Panc1 (cell line): ENCODE results near the gene LPCAT4. TPM values are rescaled to one million over a fixed set of nuclear protein-coding genes. Genes with fewer than 3 reads are reported as not detected.
"Not testable (repeated sequence)": the region's sequence is repeated elsewhere in the genome, so short reads cannot be mapped to it uniquely, and the experiment has no call there.

Source experiments
- ATAC-seq: fragments of 200-7000 bp; cut with Tn5 transposase; 2 replicates; pipeline ENCODE4 v1.9.1; 2020; ENCODE audit warnings: mild to moderate bottlenecking, moderate library complexity
- BruUV-seq: library from RNA; stranded (reverse); fragments of 400-500 nt; replicated peaks from 2 replicates; lab custom pipeline; 2021; lab: Mats Ljungman, UMichigan
- CTCF ChIA-PET: fragments of 300-600 bp; sonication (Branson Sonifier 250); formaldehyde crosslinking; loops from one replicate; lab custom pipeline; 2022; ENCODE audit warnings: antibody characterized with exemption; lab: Charles Lee
- POLR2A ChIA-PET: fragments of 300-600 bp; sonication (Branson Sonifier 250); formaldehyde crosslinking; loops from one replicate; lab custom pipeline; 2022; ENCODE audit warnings: antibody characterized with exemption; lab: Charles Lee
- DNase-seq: peaks from one replicate; pipeline ENCODE4 v3.0.0-alpha.2; 2010; ENCODE audit warnings: low read depth, low spot score
- H3K27ac ChIP-seq: 2 replicates; pipeline ENCODE4 v1.5.1; 2011; ENCODE audit warnings: mild to moderate bottlenecking, low read length, inconsistent platforms
- H3K27me3 ChIP-seq: fragments of 200-500 bp; sonication (Bioruptor generic); 2 replicates; pipeline ENCODE4 v1.6.0; 2014; ENCODE audit warnings: low read length, inconsistent platforms; ENCODE audit not compliant: control insufficient read depth, insufficient read depth
- H3K36me3 ChIP-seq: fragments of 200-500 bp; sonication (Bioruptor generic); 2 replicates; pipeline ENCODE4 v1.5.1; 2014; ENCODE audit warnings: inconsistent platforms, mild to moderate bottlenecking, low read length, moderate library complexity; ENCODE audit not compliant: control insufficient read depth, insufficient read depth
- H3K4me1 ChIP-seq: 2 replicates; pipeline ENCODE4 v1.5.1; 2011; ENCODE audit warnings: inconsistent platforms, mild to moderate bottlenecking, low read length, moderate library complexity; ENCODE audit not compliant: control insufficient read depth, insufficient read depth
- H3K4me3 ChIP-seq, 2 experiments: 2 replicates each; pipeline ENCODE4 v1.5.1; 2011 to 2012; ENCODE audit warnings: low read depth in 2 of 2, low read length in 2 of 2, mild to moderate bottlenecking in 2 of 2, inconsistent platforms in 1 of 2, moderate library complexity in 1 of 2
- H3K9me3 ChIP-seq: fragments of 200-500 bp; sonication (Bioruptor generic); 2 replicates; pipeline ENCODE4 v1.5.1; 2014; ENCODE audit warnings: low read depth, mild to moderate bottlenecking, inconsistent platforms, low read length, moderate library complexity; ENCODE audit not compliant: control insufficient read depth, insufficient read depth
- POLR2AphosphoS5 ChIP-seq: IDR thresholded peaks from 2 replicates; pipeline ENCODE4 v1.6.1; 2012; ENCODE audit warnings: mild to moderate bottlenecking, low read depth, low read length, moderate library complexity
- SIN3A ChIP-seq: IDR thresholded peaks from 2 replicates; pipeline ENCODE4 v1.6.1; 2012; ENCODE audit warnings: low read depth, mild to moderate bottlenecking, low read length, moderate library complexity, borderline replicate concordance; ENCODE audit not compliant: insufficient read depth
- TCF7L2 ChIP-seq: IDR thresholded peaks from 2 replicates; pipeline ENCODE4 v1.6.1; 2011; ENCODE audit warnings: mild to moderate bottlenecking, low read depth, low read length, inconsistent platforms
- in situ Hi-C: cut with HindIII; loops from 2 replicates; pipeline ENCODE4 v1.10.0; 2016; ENCODE audit warnings: low sequenced_read_pairs, low pct_unique_long_range_greater_than_20kb
- intact Hi-C: fragments of 100-400 bp; cut with micrococcal nuclease; formaldehyde crosslinking; loops from one replicate; pipeline ENCODE4 v1.10.0; 2022; ENCODE audit not compliant: unreplicated experiment
- total RNA-seq: library from RNA; stranded (reverse); gene quantifications from one replicate; pipeline ENCODE4 v1.2.1, GENCODE V29; 2021; ENCODE audit not compliant: unreplicated experiment
- TF ChIP-seq, protein P1 (sequence below), 2 experiments: IDR thresholded peaks; 2 replicates each; pipeline ENCODE4 v1.6.1; 2011 to 2012; ENCODE audit warnings: low read depth in 2 of 2, control low read depth in 1 of 2, low read length in 1 of 2, mild to moderate bottlenecking in 1 of 2, moderate library complexity in 1 of 2; ENCODE audit not compliant: insufficient read depth in 1 of 2
- TF ChIP-seq, protein P2 (sequence below): fragments of 450-650 bp; IDR thresholded peaks from 2 replicates; pipeline ENCODE4 v1.5.1; 2017; ENCODE audit warnings: mild to moderate bottlenecking

LPCAT4 gene
- total RNA-seq, 1 experiment from 2014 or later, result 58.5 TPM

DNA sequence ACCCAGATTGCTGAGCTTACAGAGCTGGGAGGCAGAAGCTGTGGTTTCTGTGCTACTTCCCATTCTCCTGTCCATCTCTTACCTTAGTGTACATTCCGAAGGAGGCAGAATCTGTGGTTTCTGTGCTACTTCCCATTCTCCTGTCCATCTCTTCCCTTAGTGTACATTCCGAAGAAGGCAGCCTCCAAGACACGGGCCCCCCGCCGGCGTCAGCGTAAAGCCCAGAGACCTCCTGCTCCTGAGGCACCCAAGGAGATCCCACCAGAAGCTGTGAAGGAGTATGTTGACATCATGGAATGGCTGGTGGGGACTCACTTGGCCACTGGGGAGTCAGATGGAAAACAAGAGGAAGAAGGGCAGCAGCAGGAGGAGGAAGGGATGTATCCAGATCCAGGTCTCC, 12.7 kb downstream of the LPCAT4 start:
- in situ Hi-C loops, result no loop called here
- no TSS peak for BruUV-seq
- POLR2A ChIA-PET, result interaction anchor here (0.6 kb wide), 1 partner anchor 10 kb away, joined by 5 read pairs; no protein-coding TSS in a partner anchor
- no peaks in the 10 kb centered on the region for H3K9me3 ChIP-seq
- no peak for ATAC-seq
- intact Hi-C loops, result no loop called here
- CTCF ChIA-PET, result interaction anchor here (0.8 kb wide), 1 partner anchor 12 kb away, joined by 11 read pairs; the partner anchor contains the start of genes NOP10 and NUTM1
- no peak for DNase-seq
- H3K27me3 ChIP-seq, result no peaks in the 10 kb centered on the region
- no peak overlapping the region for H3K4me3 ChIP-seq
- H3K27ac ChIP-seq, result no peak overlapping the region
- TF ChIP-seq, protein P1, sequence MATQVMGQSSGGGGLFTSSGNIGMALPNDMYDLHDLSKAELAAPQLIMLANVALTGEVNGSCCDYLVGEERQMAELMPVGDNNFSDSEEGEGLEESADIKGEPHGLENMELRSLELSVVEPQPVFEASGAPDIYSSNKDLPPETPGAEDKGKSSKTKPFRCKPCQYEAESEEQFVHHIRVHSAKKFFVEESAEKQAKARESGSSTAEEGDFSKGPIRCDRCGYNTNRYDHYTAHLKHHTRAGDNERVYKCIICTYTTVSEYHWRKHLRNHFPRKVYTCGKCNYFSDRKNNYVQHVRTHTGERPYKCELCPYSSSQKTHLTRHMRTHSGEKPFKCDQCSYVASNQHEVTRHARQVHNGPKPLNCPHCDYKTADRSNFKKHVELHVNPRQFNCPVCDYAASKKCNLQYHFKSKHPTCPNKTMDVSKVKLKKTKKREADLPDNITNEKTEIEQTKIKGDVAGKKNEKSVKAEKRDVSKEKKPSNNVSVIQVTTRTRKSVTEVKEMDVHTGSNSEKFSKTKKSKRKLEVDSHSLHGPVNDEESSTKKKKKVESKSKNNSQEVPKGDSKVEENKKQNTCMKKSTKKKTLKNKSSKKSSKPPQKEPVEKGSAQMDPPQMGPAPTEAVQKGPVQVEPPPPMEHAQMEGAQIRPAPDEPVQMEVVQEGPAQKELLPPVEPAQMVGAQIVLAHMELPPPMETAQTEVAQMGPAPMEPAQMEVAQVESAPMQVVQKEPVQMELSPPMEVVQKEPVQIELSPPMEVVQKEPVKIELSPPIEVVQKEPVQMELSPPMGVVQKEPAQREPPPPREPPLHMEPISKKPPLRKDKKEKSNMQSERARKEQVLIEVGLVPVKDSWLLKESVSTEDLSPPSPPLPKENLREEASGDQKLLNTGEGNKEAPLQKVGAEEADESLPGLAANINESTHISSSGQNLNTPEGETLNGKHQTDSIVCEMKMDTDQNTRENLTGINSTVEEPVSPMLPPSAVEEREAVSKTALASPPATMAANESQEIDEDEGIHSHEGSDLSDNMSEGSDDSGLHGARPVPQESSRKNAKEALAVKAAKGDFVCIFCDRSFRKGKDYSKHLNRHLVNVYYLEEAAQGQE (IDR thresholded peaks at IDR 0.05; ENCODE audit: insufficient read depth in 1 of 2, low read depth in 2 of 2, low read length in 1 of 2), result no peak
- no peak for TF ChIP-seq SIN3A
- no peak for TF ChIP-seq TCF7L2
- TF ChIP-seq POLR2AphosphoS5, result no peak
- TF ChIP-seq, protein P2, sequence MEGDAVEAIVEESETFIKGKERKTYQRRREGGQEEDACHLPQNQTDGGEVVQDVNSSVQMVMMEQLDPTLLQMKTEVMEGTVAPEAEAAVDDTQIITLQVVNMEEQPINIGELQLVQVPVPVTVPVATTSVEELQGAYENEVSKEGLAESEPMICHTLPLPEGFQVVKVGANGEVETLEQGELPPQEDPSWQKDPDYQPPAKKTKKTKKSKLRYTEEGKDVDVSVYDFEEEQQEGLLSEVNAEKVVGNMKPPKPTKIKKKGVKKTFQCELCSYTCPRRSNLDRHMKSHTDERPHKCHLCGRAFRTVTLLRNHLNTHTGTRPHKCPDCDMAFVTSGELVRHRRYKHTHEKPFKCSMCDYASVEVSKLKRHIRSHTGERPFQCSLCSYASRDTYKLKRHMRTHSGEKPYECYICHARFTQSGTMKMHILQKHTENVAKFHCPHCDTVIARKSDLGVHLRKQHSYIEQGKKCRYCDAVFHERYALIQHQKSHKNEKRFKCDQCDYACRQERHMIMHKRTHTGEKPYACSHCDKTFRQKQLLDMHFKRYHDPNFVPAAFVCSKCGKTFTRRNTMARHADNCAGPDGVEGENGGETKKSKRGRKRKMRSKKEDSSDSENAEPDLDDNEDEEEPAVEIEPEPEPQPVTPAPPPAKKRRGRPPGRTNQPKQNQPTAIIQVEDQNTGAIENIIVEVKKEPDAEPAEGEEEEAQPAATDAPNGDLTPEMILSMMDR, result no peak
- no peaks in the 10 kb centered on the region for H3K36me3 ChIP-seq
- no peaks in the 10 kb centered on the region for H3K4me1 ChIP-seq

DNA sequence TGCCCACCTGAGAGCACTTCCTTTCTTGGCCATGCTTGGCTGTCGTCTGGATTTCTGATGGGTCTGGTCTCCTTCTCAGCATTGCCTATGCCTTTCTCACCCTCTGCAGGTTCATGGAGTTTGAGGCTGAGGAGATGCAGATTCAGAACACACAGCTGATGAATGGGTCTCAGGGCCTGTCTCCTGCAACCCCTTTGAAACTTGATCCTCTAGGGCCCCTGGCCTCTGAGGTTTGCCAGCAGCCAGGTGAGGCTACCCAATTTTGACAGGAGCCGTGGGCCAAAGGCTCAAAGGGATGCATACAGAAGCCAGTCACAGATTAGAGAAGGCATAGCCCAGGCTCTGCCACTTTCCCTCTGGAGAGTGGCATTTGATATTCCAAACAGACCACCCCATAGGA, 13.4 kb downstream of the LPCAT4 start:
- ATAC-seq, result no peak
- no peak for DNase-seq
- intact Hi-C loops (no loop called here), in situ Hi-C loops (no loop called here)
- no peak for TF ChIP-seq TCF7L2
- no peak for TF ChIP-seq SIN3A
- TF ChIP-seq, protein P1 (IDR thresholded peaks at IDR 0.05; ENCODE audit: insufficient read depth in 1 of 2, low read depth in 2 of 2, low read length in 1 of 2), result no peak
- TF ChIP-seq, protein P2, result no peak
- no peak for TF ChIP-seq POLR2AphosphoS5
- ChIA-PET POLR2A (interaction anchor here (0.6 kb wide), 1 partner anchor 10 kb away, joined by 5 read pairs; no protein-coding TSS in a partner anchor), CTCF (no interaction called here)
- no peaks in the 10 kb centered on the region for H3K27me3 ChIP-seq
- no peak overlapping the region for H3K27ac ChIP-seq
- H3K9me3 ChIP-seq, result no peaks in the 10 kb centered on the region
- H3K4me1 ChIP-seq, result no peaks in the 10 kb centered on the region
- H3K4me3 ChIP-seq, result no peak overlapping the region
- no peaks in the 10 kb centered on the region for H3K36me3 ChIP-seq
- no TSS peak for BruUV-seq

DNA sequence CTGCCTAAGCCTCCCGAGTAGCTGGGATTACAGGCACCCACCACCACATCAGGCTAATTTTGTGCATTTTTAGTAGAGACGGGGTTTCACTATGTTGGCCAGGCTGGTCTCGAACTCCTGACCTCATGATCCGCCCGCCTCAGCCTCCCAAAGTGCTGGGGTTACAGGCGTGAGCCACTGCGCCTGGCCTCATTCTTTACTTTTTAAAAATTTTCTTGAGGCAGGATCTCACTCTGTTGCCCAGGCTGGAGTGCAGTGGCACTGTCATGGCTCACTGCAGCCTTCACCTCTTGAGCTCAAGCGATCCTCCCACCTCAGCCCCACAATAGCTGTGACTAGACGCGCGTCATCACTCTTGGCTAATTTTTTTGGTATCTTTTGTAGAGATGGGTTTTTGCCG, 14.0 kb downstream of the LPCAT4 start:
- POLR2A ChIA-PET, ATAC-seq, H3K27me3 ChIP-seq, BruUV-seq, CTCF ChIA-PET, H3K9me3 ChIP-seq, in situ Hi-C loops, DNase-seq, H3K36me3 ChIP-seq, intact Hi-C loops, H3K4me3 ChIP-seq, H3K4me1 ChIP-seq, H3K27ac ChIP-seq: not testable (repeated sequence)
